ENCODE data around the gene C1QTNF1. TPM values are rescaled to one million over a fixed set of nuclear protein-coding genes. Genes with fewer than 3 reads are reported as not detected.

The C1QTNF1 gene
- total RNA-seq, 1 experiment from 2014 or later = 4.0 TPM

- no peaks in the 10 kb centered on the region for H4K20me1 ChIP-seq (ENCODE audit: insufficient read depth)
These were observed 54.7 kb downstream of the C1QTNF1 start for GRCh38 chr17:79078476-79079190.

GRCh38 chr17:79079421-79080200 lies 55.6 kb downstream of the C1QTNF1 start:
- no peak for ATAC-seq
- peaks cover 25 to 28% of the 10 kb centered on the region in 2 experiments; a peak in 3 of 4 replicates for H3K36me3 ChIP-seq (ENCODE audit: control insufficient read depth in 1 of 2, insufficient read depth in 2 of 2, low read length in 2 of 2)
- no peak for DNase-seq (ENCODE audit: low read depth, low spot score)
- no peak overlapping the region for H2AFZ ChIP-seq (ENCODE audit: low read depth, low read length, poor library complexity, severe bottlenecking)
- H3K27ac ChIP-seq (ENCODE audit: low read depth, low read length) = no peak overlapping the region
- H3K9ac ChIP-seq (ENCODE audit: low read length) = no peak overlapping the region
- ChIA-PET RAD21 (ENCODE audit: low non-redundant PET in 1 of 2, low total read pairs in 2 of 2, uncharacterized antibody in 2 of 2, unreplicated experiment in 2 of 2) (no interaction called here), POLR2A (no interaction called here), CTCF (interaction anchor here (1.6 kb wide), 1 partner anchor 8 kb away, joined by 4 read pairs; no protein-coding TSS in a partner anchor)
- peaks cover 4 to 10% of the 10 kb centered on the region in 2 experiments; a peak in 3 of 4 replicates for H3K4me1 ChIP-seq (ENCODE audit: control insufficient read depth in 1 of 2, insufficient read depth in 2 of 2, low read length in 2 of 2)
- intact Hi-C loops (cut with micrococcal nuclease) = no loop called here
- no peaks in the 10 kb centered on the region for H4K20me1 ChIP-seq (ENCODE audit: insufficient read depth)
- no TSS peak for BruUV-seq (replicated peaks)
- H3K9me3 ChIP-seq (ENCODE audit: control insufficient read depth in 1 of 2, insufficient read depth in 1 of 2, low read depth in 1 of 2, low read length in 2 of 2) = no peaks in the 10 kb centered on the region
- no peak overlapping the region for H3K4me3 ChIP-seq (replicated peaks in 1 of 2; ENCODE audit: low read depth in 1 of 2, low read length in 2 of 2)
- no peaks in the 10 kb centered on the region for H3K27me3 ChIP-seq (ENCODE audit: insufficient read depth, low read length)
- H3K4me2 ChIP-seq (ENCODE audit: low read length) = no peak overlapping the region
- H3K79me2 ChIP-seq (ENCODE audit: insufficient read depth, low read length) = peaks cover 9% of the 10 kb centered on the region; the same call in 1 of the 2 replicates
- H3K9me2 ChIP-seq (ENCODE audit: insufficient read depth) = no peaks in the 10 kb centered on the region
- no peak for TF ChIP-seq CEBPB (IDR thresholded peaks at IDR 0.05; ENCODE audit: low read depth)
- TF ChIP-seq CTCF (IDR thresholded peaks at IDR 0.05 in 2 of 3, conservative IDR thresholded peaks at IDR 0.05 in 1 of 3; ENCODE audit: borderline replicate concordance in 1 of 3, insufficient read depth in 1 of 3, low read depth in 2 of 3, low read length in 2 of 3) = no peak
- TF ChIP-seq POLR2A (IDR thresholded peaks at IDR 0.05; ENCODE audit: borderline replicate concordance, extremely low read depth, insufficient read depth, insufficient read length) = no peak
- no peak for TF ChIP-seq TCF7L2 (IDR thresholded peaks at IDR 0.05; ENCODE audit: borderline replicate concordance, extremely low read depth, insufficient read depth, insufficient read length)
- TF ChIP-seq SP1 (IDR thresholded peaks at IDR 0.05; ENCODE audit: low read depth) = no peak
- TF ChIP-seq ZNF274 (IDR thresholded peaks at IDR 0.05; ENCODE audit: low read depth, low read length) = no peak
- TF ChIP-seq RAD21 (IDR thresholded peaks at IDR 0.05; ENCODE audit: low read depth) = no peak
- TF ChIP-seq SRF (IDR thresholded peaks at IDR 0.05; ENCODE audit: low read depth) = no peak
- no peak for TF ChIP-seq JUND (IDR thresholded peaks at IDR 0.05)
- TF ChIP-seq EZH2 (IDR thresholded peaks at IDR 0.05) = no peak
- no peak for TF ChIP-seq ATF3 (IDR thresholded peaks at IDR 0.05)
- TF ChIP-seq ZFX (IDR thresholded peaks at IDR 0.05) = no peak
- no peak for TF ChIP-seq SIN3A (IDR thresholded peaks at IDR 0.05; ENCODE audit: low read depth)
- no peak for TF ChIP-seq EZH2phosphoT487 (IDR thresholded peaks at IDR 0.05; ENCODE audit: borderline replicate concordance)

More at GRCh38 chr17:79078476-79079190, 54.7 kb downstream of the C1QTNF1 start:
- H3K27me3 ChIP-seq (ENCODE audit: insufficient read depth, low read length) = no peaks in the 10 kb centered on the region
- CTCF ChIA-PET = interaction anchor here (1.6 kb wide), 1 partner anchor 9 kb away, joined by 4 read pairs; no protein-coding TSS in a partner anchor
- H3K9me3 ChIP-seq (ENCODE audit: control insufficient read depth in 1 of 2, insufficient read depth in 1 of 2, low read depth in 1 of 2, low read length in 2 of 2) = no peaks in the 10 kb centered on the region
- H3K4me3 ChIP-seq (replicated peaks in 1 of 2; ENCODE audit: low read depth in 1 of 2, low read length in 2 of 2) = no peak overlapping the region
- no peak overlapping the region for H3K27ac ChIP-seq (ENCODE audit: low read depth, low read length)
- peaks cover 10 to 19% of the 10 kb centered on the region in 2 experiments; a peak in 3 of 4 replicates for H3K4me1 ChIP-seq (ENCODE audit: control insufficient read depth in 1 of 2, insufficient read depth in 2 of 2, low read length in 2 of 2)
- no peaks in the 10 kb centered on the region for H3K9me2 ChIP-seq (ENCODE audit: insufficient read depth)
- intact Hi-C loops (cut with micrococcal nuclease) = no loop called here
- H3K36me3 ChIP-seq (ENCODE audit: control insufficient read depth in 1 of 2, insufficient read depth in 2 of 2, low read length in 2 of 2) = peaks cover 20 to 24% of the 10 kb centered on the region in 2 experiments; a peak in 3 of 4 replicates
- no TSS peak for BruUV-seq (replicated peaks)
- no peak overlapping the region for H3K4me2 ChIP-seq (ENCODE audit: low read length)
- no peak for TF ChIP-seq ATF3 (IDR thresholded peaks at IDR 0.05)
- no peak for TF ChIP-seq FOSL1 (IDR thresholded peaks at IDR 0.05; ENCODE audit: low read depth)
- TF ChIP-seq EZH2phosphoT487 (IDR thresholded peaks at IDR 0.05; ENCODE audit: borderline replicate concordance) = no peak
- TF ChIP-seq SP1 (IDR thresholded peaks at IDR 0.05; ENCODE audit: low read depth) = no peak
- RAD21 ChIA-PET (ENCODE audit: low non-redundant PET in 1 of 2, low total read pairs in 2 of 2, uncharacterized antibody in 2 of 2, unreplicated experiment in 2 of 2) = no interaction called here
- no peak overlapping the region for H2AFZ ChIP-seq (ENCODE audit: low read depth, low read length, poor library complexity, severe bottlenecking)
- ATAC-seq (no peak), DNase-seq (ENCODE audit: low read depth, low spot score) (no peak)
- POLR2A ChIA-PET = no interaction called here
- peaks cover 9% of the 10 kb centered on the region; the same call in 1 of the 2 replicates for H3K79me2 ChIP-seq (ENCODE audit: insufficient read depth, low read length)
- no peak overlapping the region for H3K9ac ChIP-seq (ENCODE audit: low read length)

All from HCT116 (cell line).